Measurements from ENCODE around the gene ERC2.

The ERC2 gene

GRCh38 chr3:56491566-56491965, 23.3 kb upstream of the ERC2 start:
- H3K36me3 ChIP-seq (ENCODE audit: low read length), result no peaks in the 10 kb centered on the region
- no peak overlapping the region for H3K9ac ChIP-seq (ENCODE audit: low read length)
- no peaks in the 10 kb centered on the region for H3K9me2 ChIP-seq (replicated peaks; ENCODE audit: insufficient read depth, low read length)
- H3K27me3 ChIP-seq (ENCODE audit: low read length), result no peaks in the 10 kb centered on the region
- no peaks in the 10 kb centered on the region for H3K79me2 ChIP-seq (ENCODE audit: insufficient read depth, low read length)
- H4K20me1 ChIP-seq (ENCODE audit: low read depth, low read length), result no peaks in the 10 kb centered on the region
- H3K9me3 ChIP-seq (ENCODE audit: insufficient read depth, low read length), result no peaks in the 10 kb centered on the region
- H2AFZ ChIP-seq (ENCODE audit: low read depth, low read length, severe bottlenecking), result no peak overlapping the region
- no peak overlapping the region for H3K4me2 ChIP-seq (ENCODE audit: low read depth, low read length, poor library complexity, severe bottlenecking)
- no peaks in the 10 kb centered on the region for H3F3A ChIP-seq (ENCODE audit: insufficient read depth)
- no peak overlapping the region for H3K27ac ChIP-seq (ENCODE audit: low read depth, low read length)
- no peak overlapping the region for H3K4me3 ChIP-seq (ENCODE audit: insufficient read depth, low read length, poor library complexity, severe bottlenecking)
- TF ChIP-seq EZH2phosphoT487 (conservative IDR thresholded peaks at IDR 0.05; ENCODE audit: low read length) (no peak), CTCF (IDR thresholded peaks at IDR 0.05; ENCODE audit: insufficient read depth, low read length, poor library complexity, severe bottlenecking) (no peak)

GRCh38 chr3:56488812-56489600, 20.7 kb upstream of the ERC2 start:
- Histone ChIP-seq H3K9ac (ENCODE audit: low read length) (no peak overlapping the region), H4K20me1 (ENCODE audit: low read depth, low read length) (no peaks in the 10 kb centered on the region), H3K4me2 (ENCODE audit: low read depth, low read length, poor library complexity, severe bottlenecking) (no peak overlapping the region), H3K4me3 (ENCODE audit: insufficient read depth, low read length, poor library complexity, severe bottlenecking) (no peak overlapping the region), H3K9me3 (ENCODE audit: insufficient read depth, low read length) (no peaks in the 10 kb centered on the region), H3K9me2 (replicated peaks; ENCODE audit: insufficient read depth, low read length) (no peaks in the 10 kb centered on the region), H3K79me2 (ENCODE audit: insufficient read depth, low read length) (no peaks in the 10 kb centered on the region), H3K36me3 (ENCODE audit: low read length) (no peaks in the 10 kb centered on the region), H3K27ac (ENCODE audit: low read depth, low read length) (no peak overlapping the region), H3K27me3 (ENCODE audit: low read length) (no peaks in the 10 kb centered on the region), H2AFZ (ENCODE audit: low read depth, low read length, severe bottlenecking) (no peak overlapping the region), H3F3A (ENCODE audit: insufficient read depth) (no peaks in the 10 kb centered on the region)
- TF ChIP-seq CTCF (IDR thresholded peaks at IDR 0.05; ENCODE audit: insufficient read depth, low read length, poor library complexity, severe bottlenecking), result no peak
- no peak for TF ChIP-seq EZH2phosphoT487 (conservative IDR thresholded peaks at IDR 0.05; ENCODE audit: low read length)

DNA sequence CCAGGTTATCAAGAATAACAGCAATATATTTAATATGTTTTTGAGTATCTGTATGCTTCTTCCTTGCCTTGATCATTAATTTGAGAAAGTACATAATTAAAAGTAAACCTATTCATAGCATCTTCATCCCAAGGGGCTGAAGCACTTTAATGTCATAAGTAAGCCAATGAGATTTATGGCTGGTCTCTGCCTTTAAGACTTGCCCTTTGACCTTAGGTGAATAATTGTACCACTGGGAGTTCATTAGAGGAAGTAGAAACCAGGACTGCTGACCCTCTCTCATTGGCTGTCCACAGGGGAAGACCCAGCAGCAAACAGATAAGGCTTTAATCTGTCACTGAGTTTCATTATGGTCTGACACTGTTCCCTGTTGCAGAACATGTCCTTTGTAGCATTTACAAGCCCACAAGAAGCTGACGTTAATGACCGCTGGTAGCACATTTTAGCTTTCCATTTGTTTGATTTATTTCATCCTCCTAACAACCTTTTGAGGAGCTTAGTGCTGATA, 16.3 kb upstream of the ERC2 start:
- Histone ChIP-seq H3K36me3 (ENCODE audit: low read length) (no peaks in the 10 kb centered on the region), H3K27ac (ENCODE audit: low read depth, low read length) (no peak overlapping the region), H3K4me3 (ENCODE audit: insufficient read depth, low read length, poor library complexity, severe bottlenecking) (no peak overlapping the region), H3K27me3 (ENCODE audit: low read length) (no peaks in the 10 kb centered on the region), H3K4me2 (ENCODE audit: low read depth, low read length, poor library complexity, severe bottlenecking) (no peak overlapping the region), H3K9me2 (replicated peaks; ENCODE audit: insufficient read depth, low read length) (no peaks in the 10 kb centered on the region), H4K20me1 (ENCODE audit: low read depth, low read length) (no peaks in the 10 kb centered on the region), H3K9me3 (ENCODE audit: insufficient read depth, low read length) (no peaks in the 10 kb centered on the region), H3F3A (ENCODE audit: insufficient read depth) (no peaks in the 10 kb centered on the region), H3K79me2 (ENCODE audit: insufficient read depth, low read length) (no peaks in the 10 kb centered on the region), H3K9ac (ENCODE audit: low read length) (no peak overlapping the region), H2AFZ (ENCODE audit: low read depth, low read length, severe bottlenecking) (no peak overlapping the region)
- TF ChIP-seq EZH2phosphoT487 (conservative IDR thresholded peaks at IDR 0.05; ENCODE audit: low read length) (no peak), CTCF (IDR thresholded peaks at IDR 0.05; ENCODE audit: insufficient read depth, low read length, poor library complexity, severe bottlenecking) (no peak)

Data from SU-DHL-6 (cell line).